HepG2 (cell line): ENCODE measurements around the gene PPP6R2. TPM values are rescaled to one million over a fixed set of nuclear protein-coding genes. Genes with fewer than 3 reads are reported as not detected.

Source experiments
- ATAC-seq: fragments of 200-7000 bp; cut with Tn5 transposase; 3 replicates; pipeline ENCODE4 v1.9.1; 2020; ENCODE audit warnings: mild to moderate bottlenecking, moderate library complexity
- BruUV-seq: library from RNA; stranded (reverse); fragments of 400-500 nt; replicated peaks from 2 replicates; lab custom pipeline; 2021; lab: Mats Ljungman, UMichigan
- CTCF ChIA-PET: fragments of 300-600 bp; formaldehyde crosslinking; extraction: SDS; loops from one replicate; lab custom pipeline; 2021; ENCODE audit warnings: low total read pairs, inconsistent platforms, low intra/inter-chr PET ratio; lab: Yijun Ruan, JAX
- POLR2A ChIA-PET: fragments of 350-600 bp; sonication (Branson Sonifier 250); formaldehyde crosslinking; loops from one replicate; lab custom pipeline; 2020; ENCODE audit warnings: antibody characterized with exemption, inconsistent platforms; lab: Yijun Ruan, JAX
- DNase-seq: peaks from one replicate; pipeline ENCODE4 v3.0.0-alpha.2; 2015; ENCODE audit warnings: low spot score
- FAIRE-seq: peaks from 3 replicates; lab custom pipeline; 2011; peaks lifted over from hg19 to GRCh38; lab: Jason Lieb, UNC
- H2AFZ ChIP-seq: one replicate; pipeline ENCODE4 v1.6.1; 2011; ENCODE audit warnings: low read length, inconsistent platforms
- H3K27ac ChIP-seq: fragments of 300-600 bp; 3 replicates; pipeline ENCODE4 v1.8.0; 2011; ENCODE audit warnings: mixed run types, mild to moderate bottlenecking, mixed read lengths, low read length, inconsistent platforms; ENCODE audit not compliant: insufficient read depth; ENCODE audit errors: extremely low read length
- H3K27me3 ChIP-seq, 2 experiments: fragments of 200-600 bp in 1 of 2; 2 replicates in 1 of 2; 3 replicates in 1 of 2; pipeline versions ENCODE4 v1.6.0 to v1.8.0; 2011; ENCODE audit warnings: low read length in 2 of 2, mild to moderate bottlenecking in 2 of 2, moderate library complexity in 2 of 2, inconsistent platforms in 1 of 2; ENCODE audit not compliant: insufficient read depth in 2 of 2, control insufficient read depth in 1 of 2
- H3K36me3 ChIP-seq, 2 experiments: fragments of 200-600 bp in 1 of 2; replicated peaks in 1 of 2; 2 replicates in 1 of 2; 3 replicates in 1 of 2; pipeline versions ENCODE4 v1.5.1 to v1.8.0; 2011; ENCODE audit warnings: low read length in 2 of 2, inconsistent platforms in 1 of 2; ENCODE audit not compliant: insufficient read depth in 2 of 2, control insufficient read depth in 1 of 2
- H3K4me1 ChIP-seq: 2 replicates; pipeline ENCODE4 v1.5.1; 2012; ENCODE audit warnings: low read length, inconsistent platforms; ENCODE audit not compliant: insufficient read depth
- H3K4me2 ChIP-seq: 2 replicates; pipeline ENCODE4 v1.6.0; 2011; ENCODE audit warnings: low read depth, low read length, inconsistent platforms
- H3K4me3 ChIP-seq, 3 experiments: fragments of 200-600 bp in 1 of 3; sonication (generic), shearing (Covaris generic) in 1 of 3; replicated peaks in 1 of 3; 2 replicates each; pipeline ENCODE4 v1.5.1; 2011 to 2016; ENCODE audit warnings: low read length in 3 of 3, inconsistent platforms in 2 of 3, low read depth in 2 of 3, mild to moderate bottlenecking in 2 of 3, control low read depth in 1 of 3, mixed read lengths in 1 of 3; ENCODE audit not compliant: insufficient read depth in 1 of 3
- H3K79me2 ChIP-seq: one replicate; pipeline ENCODE4 v1.6.1; 2011; ENCODE audit warnings: low read length, inconsistent platforms; ENCODE audit not compliant: insufficient read depth
- H3K9ac ChIP-seq: 2 replicates; pipeline ENCODE4 v1.6.0; 2011; ENCODE audit warnings: mild to moderate bottlenecking, low read depth, low read length, inconsistent platforms; ENCODE audit not compliant: insufficient read depth
- H3K9me3 ChIP-seq: 2 replicates; pipeline ENCODE4 v1.5.1; 2012; ENCODE audit warnings: mild to moderate bottlenecking, low read length
- H4K20me1 ChIP-seq: 2 replicates; pipeline ENCODE4 v1.6.0; 2011; ENCODE audit warnings: inconsistent platforms, mild to moderate bottlenecking, low read length, moderate library complexity; ENCODE audit not compliant: insufficient read depth
- AGO2 ChIP-seq: fragments of 200-400 bp; formaldehyde crosslinking; optimal IDR thresholded peaks from 2 replicates; pipeline ENCODE3; 2017; ENCODE audit warnings: mild to moderate bottlenecking, low read depth, low read length, moderate library complexity
- CTCF ChIP-seq: sonication (generic); formaldehyde crosslinking; IDR thresholded peaks from 2 replicates; pipeline ENCODE4 v1.5.0; 2020; ENCODE audit warnings: mild to moderate bottlenecking, missing genetic modification reagents, moderate library complexity
- RBFOX2 ChIP-seq: fragments of 200-400 bp; formaldehyde crosslinking; IDR thresholded peaks from 2 replicates; pipeline ENCODE4 v1.6.1; 2017; ENCODE audit warnings: low read depth, mild to moderate bottlenecking, low read length
- ZNF180 ChIP-seq: sonication (generic); formaldehyde crosslinking; IDR thresholded peaks from 2 replicates; pipeline ENCODE4 v1.4.0; 2020; ENCODE audit warnings: low read depth, missing genetic modification reagents, borderline replicate concordance
- WGBS: methylation state at CpG from one replicate; pipeline ENCODE4 v1.1.6; 2017; ENCODE audit warnings: low lambda C conversion rate; 5-methylcytosine and 5-hydroxymethylcytosine counted together
- in situ Hi-C: cut with HindIII; loops from 2 replicates; pipeline ENCODE4 v1.10.0; 2017; ENCODE audit warnings: low pct_unique_long_range_greater_than_20kb; ENCODE audit not compliant: extremely low pct_ligation_motif_present
- intact Hi-C: fragments of 100-400 bp; cut with micrococcal nuclease; formaldehyde crosslinking; loops from one replicate; pipeline ENCODE4 v1.10.0; 2022; ENCODE audit not compliant: unreplicated experiment
- polyA plus RNA-seq, 8 experiments: library from polyadenylated mRNA; depleted of rRNA in 3 of 8; stranded (reverse) in 7 of 8; unstranded in 1 of 8; fragments of >200 nt; fragmentation: Illumina TruSeq in 4 of 8; extraction: Trizol in 4 of 8; gene quantifications; 2 replicates each; pipeline versions ENCODE4 v1.2.1 to v1.2.3, GENCODE V29; 2011 to 2016; ENCODE audit warnings: low read depth in 4 of 8, missing spikeins in 1 of 8, mixed read lengths in 1 of 8; ENCODE audit not compliant: insufficient read depth in 1 of 8
- total RNA-seq, 5 experiments: library from RNA; depleted of rRNA; stranded (reverse); fragments of >200 nt; fragmentation: Illumina TruSeq; extraction: Trizol; gene quantifications; 2 replicates each; pipeline ENCODE4 v1.2.3, GENCODE V29; 2016; ENCODE audit warnings: low read depth in 1 of 5

Gene PPP6R2
- total and polyA plus RNA-seq, 2 of the 13 experiments (the other 11 are each of a cell fraction or from before 2014, with no cell fraction given): 55.0 to 102 TPM

GRCh38 chr22:50438305-50439275 is 95.5 kb downstream of the PPP6R2 start:
- DNase-seq: no peak
- Histone ChIP-seq H3K27ac (no peak overlapping the region), H3K9ac (no peak overlapping the region), H3K36me3 (peaks cover 48 to 61% of the 10 kb centered on the region in 2 experiments; a peak in 4 of 5 replicates), H3K27me3 (no peaks in the 10 kb centered on the region), H3K4me1 (no peaks in the 10 kb centered on the region), H3K9me3 (no peaks in the 10 kb centered on the region), H4K20me1 (no peaks in the 10 kb centered on the region), H2AFZ (no peak overlapping the region), H3K79me2 (no peaks in the 10 kb centered on the region), H3K4me2 (no peak overlapping the region), H3K4me3 (no peak overlapping the region)
- no peak for ATAC-seq
- CTCF ChIA-PET: no interaction called here
- FAIRE-seq: no peak
- in situ Hi-C loops: no loop called here
- POLR2A ChIA-PET: no interaction called here
- TF ChIP-seq ZNF180 (CRISPR knock-in tag) (no peak), CTCF (CRISPR knock-in tag) (peak; percentile 27; the same call in 1 of the 2 replicates), AGO2 (peak; percentile 16), RBFOX2 (peak; percentile 15; the same call in 1 of the 2 replicates)
- no TSS peak for BruUV-seq
- 94% methylated on average over 21 of the region's 34 CpGs for WGBS
- intact Hi-C loops: no loop called here
